B cell (primary cell): ENCODE results near the gene MRPL20. TPM values are rescaled to one million over a fixed set of nuclear protein-coding genes. Genes with fewer than 3 reads are reported as not detected.
"Not testable (repeated sequence)": the region's sequence is repeated elsewhere in the genome, so short reads cannot be mapped to it uniquely, and the experiment has no call there.

ENCODE experiments used
- ATAC-seq: fragments of 200-7000 bp; cut with Tn5 transposase; one replicate; pipeline ENCODE4 v1.10.0; 2021; ENCODE audit warnings: low read depth, mild to moderate bottlenecking, moderate number of reproducible peaks, moderate library complexity
- CTCF ChIA-PET: fragments of 350-600 bp; sonication (Branson Sonifier 250); formaldehyde crosslinking; loops from one replicate; lab custom pipeline; 2021; ENCODE audit warnings: antibody characterized with exemption, inconsistent platforms; lab: Charles Lee
- POLR2A ChIA-PET: fragments of 350-600 bp; sonication (Branson Sonifier 250); formaldehyde crosslinking; loops from one replicate; lab custom pipeline; 2021; ENCODE audit warnings: antibody characterized with exemption; lab: Charles Lee
- DNase-seq: peaks from one replicate; pipeline ENCODE4 v3.0.0; 2013
- H2AFZ ChIP-seq: 2 replicates; pipeline ENCODE4 v1.6.1; 2012; ENCODE audit warnings: mild to moderate bottlenecking, low read depth, low read length; ENCODE audit not compliant: insufficient read depth, poor library complexity, severe bottlenecking
- H3K27ac ChIP-seq, 2 donors: 1 replicate in 1 of 2; 2 replicates in 1 of 2; pipeline ENCODE4 v1.5.1; 2012 to 2013; ENCODE audit warnings: low read length in 2 of 2, mild to moderate bottlenecking in 2 of 2, moderate library complexity in 1 of 2
- H3K27me3 ChIP-seq, 4 experiments: fragments of 200-600 bp in 1 of 4; sonication (generic) in 1 of 4; replicated peaks in 1 of 4; 1 replicate in 2 of 4; 2 replicates in 2 of 4; pipeline versions ENCODE4 v1.6.1 to v1.7.0; 2013 to 2016; ENCODE audit warnings: low read length in 3 of 4, mild to moderate bottlenecking in 2 of 4, mixed read lengths in 1 of 4, moderate library complexity in 1 of 4; ENCODE audit not compliant: insufficient read depth in 4 of 4, control insufficient read depth in 3 of 4; ENCODE audit errors: control extremely low read depth in 1 of 4
- H3K36me3 ChIP-seq, 2 experiments: replicated peaks in 1 of 2; 1 replicate in 1 of 2; 2 replicates in 1 of 2; pipeline versions ENCODE4 v1.6.1 to v1.7.1; 2013; ENCODE audit warnings: low read length in 1 of 2; ENCODE audit not compliant: insufficient read depth in 2 of 2, control insufficient read depth in 1 of 2; ENCODE audit errors: control extremely low read depth in 1 of 2, extremely low read depth in 1 of 2
- H3K4me1 ChIP-seq, 2 donors: fragments of 200-600 bp in 1 of 2; sonication (generic) in 1 of 2; 1 replicate in 1 of 2; 2 replicates in 1 of 2; pipeline versions ENCODE4 v1.5.1 to v1.6.1; 2013 to 2017; ENCODE audit warnings: low read length in 2 of 2; ENCODE audit not compliant: control insufficient read depth in 2 of 2, insufficient read depth in 2 of 2
- H3K4me2 ChIP-seq: replicated peaks from 2 replicates; pipeline ENCODE3; 2012; ENCODE audit warnings: mild to moderate bottlenecking, low read depth, low read length; ENCODE audit not compliant: poor library complexity, severe bottlenecking
- H3K4me3 ChIP-seq, 5 experiments: fragments of 200-600 bp in 1 of 5; sonication (generic) in 1 of 5; 1 replicate in 3 of 5; 2 replicates in 2 of 5; pipeline versions ENCODE4 v1.5.1 to v1.7.0; 2011 to 2016; ENCODE audit warnings: low read length in 4 of 5, mild to moderate bottlenecking in 4 of 5, low read depth in 2 of 5, control low read depth in 1 of 5, moderate library complexity in 1 of 5; ENCODE audit not compliant: insufficient read depth in 1 of 5; ENCODE audit errors: control extremely low read depth in 1 of 5, extremely low read depth in 1 of 5
- H3K79me2 ChIP-seq: fragments of 200-600 bp; sonication (generic); one replicate; pipeline ENCODE4 v1.6.0; 2016; ENCODE audit warnings: low read length; ENCODE audit not compliant: control insufficient read depth, insufficient read depth
- H3K9ac ChIP-seq: fragments of 200-600 bp; sonication (generic); 2 replicates; pipeline ENCODE4 v1.6.1; 2017; ENCODE audit warnings: mild to moderate bottlenecking, low read length, moderate library complexity
- H3K9me3 ChIP-seq, 3 donors: one replicate each; pipeline versions ENCODE4 v1.6.1 to v1.7.1; 2013; ENCODE audit warnings: low read length in 2 of 3; ENCODE audit not compliant: control insufficient read depth in 2 of 3, insufficient read depth in 1 of 3; ENCODE audit errors: control extremely low read depth in 1 of 3
- H4K20me1 ChIP-seq: 2 replicates; pipeline ENCODE4 v1.6.0; 2012; ENCODE audit warnings: mild to moderate bottlenecking, low read length; ENCODE audit not compliant: insufficient read depth, control insufficient read depth, poor library complexity, severe bottlenecking
- H3K27ac Mint-ChIP-seq: one replicate; pipeline ENCODE4 v1.8.0; 2021; ENCODE audit warnings: mixed read lengths
- H3K27me3 Mint-ChIP-seq: one replicate; pipeline ENCODE4 v1.8.0; 2021; ENCODE audit warnings: mixed read lengths
- H3K4me1 Mint-ChIP-seq: one replicate; pipeline ENCODE4 v1.8.0; 2021; ENCODE audit warnings: mixed read lengths
- H3K4me3 Mint-ChIP-seq: one replicate; pipeline ENCODE4 v1.8.0; 2021; ENCODE audit warnings: mixed read lengths
- H3K9me3 Mint-ChIP-seq: one replicate; pipeline ENCODE4 v1.8.0; 2022; ENCODE audit warnings: mixed read lengths; ENCODE audit not compliant: insufficient read depth
- EZH2 ChIP-seq: IDR thresholded peaks from 2 replicates; pipeline ENCODE4 v1.6.1; 2012; ENCODE audit warnings: borderline replicate concordance, low read depth, mild to moderate bottlenecking, moderate library complexity, low read length; ENCODE audit not compliant: insufficient read depth, poor library complexity, severe bottlenecking
- WGBS: methylation state at CpG from one replicate; pipeline ENCODE4 v1.1.5; 2013; ENCODE audit warnings: missing lambda C conversion rate; ENCODE audit not compliant: insufficient coverage; 5-methylcytosine and 5-hydroxymethylcytosine counted together
- intact Hi-C: fragments of 100-400 bp; cut with micrococcal nuclease; formaldehyde crosslinking; loops from one replicate; pipeline ENCODE4 v1.10.0; 2022
- polyA plus RNA-seq: library from polyadenylated mRNA; depleted of rRNA; stranded (reverse); fragments of >200 nt; gene quantifications from 2 replicates; pipeline ENCODE4 v1.2.3, GENCODE V29; 2012
- total RNA-seq, 2 donors: library from RNA; stranded (reverse); fragments of 120-200 nt in 1 of 2; gene quantifications; 1 replicate in 1 of 2; 2 replicates in 1 of 2; pipeline versions ENCODE4 v1.2.3 to v1.2.4, GENCODE V29; 2013 to 2022
- TF ChIP-seq, protein P1 (sequence below): fragments of 200-600 bp; IDR thresholded peaks from one replicate; pipeline ENCODE4 v1.8.0; 2022; ENCODE audit warnings: antibody characterized with exemption, mild to moderate bottlenecking

The MRPL20 gene
- total and polyA plus RNA-seq, 2 donors (not counting 1 experiment from before 2014, with no cell fraction given): 55.9 to 119 TPM

DNA sequence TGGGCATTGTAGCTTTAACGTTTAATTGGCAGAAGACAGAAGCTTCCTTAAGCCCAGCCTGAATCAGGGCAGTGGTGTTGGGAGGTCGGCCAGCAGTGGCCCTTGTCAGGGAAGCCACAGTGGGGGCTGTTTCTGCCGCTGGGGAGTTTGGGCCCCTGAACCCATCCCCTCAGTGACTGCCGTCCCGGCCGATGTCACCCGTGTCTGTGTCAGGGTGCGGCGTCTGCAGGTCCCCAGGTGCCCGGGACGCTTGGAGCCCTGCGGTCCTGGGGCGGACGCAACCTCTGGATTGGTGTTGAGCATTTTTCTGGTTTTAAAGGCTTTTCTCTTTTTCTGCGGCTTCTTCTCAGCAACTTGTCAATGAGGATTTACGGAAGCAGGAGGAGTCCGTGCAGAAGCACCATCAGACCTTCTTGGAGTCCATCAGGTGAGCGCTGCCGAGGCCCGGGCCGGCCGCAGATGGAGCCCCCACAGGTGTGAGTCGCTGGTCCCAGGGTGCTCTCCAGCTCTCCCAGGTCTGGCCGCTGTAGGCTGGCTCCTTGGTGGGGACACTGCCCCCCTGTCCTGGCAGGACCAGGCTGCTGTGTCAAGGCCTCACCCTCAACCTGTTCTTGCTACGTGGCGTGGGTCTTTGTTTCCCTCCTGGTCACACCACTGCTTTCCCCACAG is 44.7 kb upstream of the MRPL20 start:
- ATAC-seq (no peak), DNase-seq (no peak)
- no peaks in the 10 kb centered on the region for H3K4me1 ChIP-seq
- no peaks in the 10 kb centered on the region for H3K27me3 ChIP-seq
- H3K27ac ChIP-seq: no peak overlapping the region
- no peak overlapping the region for H2AFZ ChIP-seq
- H4K20me1 ChIP-seq: no peaks in the 10 kb centered on the region
- no peak overlapping the region for H3K4me3 ChIP-seq
- Mint-ChIP-seq H3K27me3 (peaks cover 3% of the 10 kb centered on the region), H3K9me3 (no peaks in the 10 kb centered on the region), H3K4me1 (no peaks in the 10 kb centered on the region), H3K4me3 (no peak overlapping the region), H3K27ac (no peak overlapping the region)
- no peak overlapping the region for H3K4me2 ChIP-seq
- WGBS: 87% methylated on average over 24 of the region's 26 CpGs
- POLR2A ChIA-PET: no interaction called here
- CTCF ChIA-PET: no interaction called here
- intact Hi-C loops: no loop called here
- H3K9me3 ChIP-seq: no peaks in the 10 kb centered on the region
- no peak overlapping the region for H3K9ac ChIP-seq
- TF ChIP-seq, protein P1, sequence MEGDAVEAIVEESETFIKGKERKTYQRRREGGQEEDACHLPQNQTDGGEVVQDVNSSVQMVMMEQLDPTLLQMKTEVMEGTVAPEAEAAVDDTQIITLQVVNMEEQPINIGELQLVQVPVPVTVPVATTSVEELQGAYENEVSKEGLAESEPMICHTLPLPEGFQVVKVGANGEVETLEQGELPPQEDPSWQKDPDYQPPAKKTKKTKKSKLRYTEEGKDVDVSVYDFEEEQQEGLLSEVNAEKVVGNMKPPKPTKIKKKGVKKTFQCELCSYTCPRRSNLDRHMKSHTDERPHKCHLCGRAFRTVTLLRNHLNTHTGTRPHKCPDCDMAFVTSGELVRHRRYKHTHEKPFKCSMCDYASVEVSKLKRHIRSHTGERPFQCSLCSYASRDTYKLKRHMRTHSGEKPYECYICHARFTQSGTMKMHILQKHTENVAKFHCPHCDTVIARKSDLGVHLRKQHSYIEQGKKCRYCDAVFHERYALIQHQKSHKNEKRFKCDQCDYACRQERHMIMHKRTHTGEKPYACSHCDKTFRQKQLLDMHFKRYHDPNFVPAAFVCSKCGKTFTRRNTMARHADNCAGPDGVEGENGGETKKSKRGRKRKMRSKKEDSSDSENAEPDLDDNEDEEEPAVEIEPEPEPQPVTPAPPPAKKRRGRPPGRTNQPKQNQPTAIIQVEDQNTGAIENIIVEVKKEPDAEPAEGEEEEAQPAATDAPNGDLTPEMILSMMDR: no peak
- no peak for TF ChIP-seq EZH2
- no peaks in the 10 kb centered on the region for H3K79me2 ChIP-seq
- H3K36me3 ChIP-seq: no peaks in the 10 kb centered on the region

- H3K27me3 ChIP-seq, H3K9me3 Mint-ChIP-seq, H4K20me1 ChIP-seq, H3K4me1 Mint-ChIP-seq, CTCF ChIA-PET, H3K4me3 ChIP-seq, H2AFZ ChIP-seq, H3K9ac ChIP-seq, DNase-seq, H3K27ac ChIP-seq, intact Hi-C loops, H3K4me3 Mint-ChIP-seq, H3K9me3 ChIP-seq, ATAC-seq, H3K27ac Mint-ChIP-seq, H3K4me1 ChIP-seq, H3K4me2 ChIP-seq, H3K36me3 ChIP-seq, H3K79me2 ChIP-seq, H3K27me3 Mint-ChIP-seq: not testable (repeated sequence)
- POLR2A ChIA-PET: interaction anchor here (0.7 kb wide), 1 partner anchor 43 kb away, joined by 3 read pairs; no protein-coding TSS in a partner anchor
- 88% methylated on average over 21 of the region's 22 CpGs for WGBS
Observed at GRCh38 chr1:1450616-1451015, 43.5 kb upstream of the MRPL20 start.
